HL-60 (cell line): ENCODE data around the gene ZNF850.
A peak's percentile ranks its signal among the peaks of the same experiment; 100 is the strongest.
"Not testable (repeated sequence)": the region's sequence is repeated elsewhere in the genome, so short reads cannot be mapped to it uniquely, and the experiment has no call there.

Experiments used
- DNase-seq, 2 experiments: peaks; one replicate each; pipeline ENCODE4 v3.0.0-alpha.2; 2010 to 2020; ENCODE audit warnings: low read depth in 1 of 2, low spot score in 1 of 2
- H3K27ac ChIP-seq: fragments of 250-450 bp; sonication (Bioruptor Pico); replicated peaks from 2 replicates; pipeline ENCODE4 v1.5.1; 2020; ENCODE audit warnings: mild to moderate bottlenecking, moderate library complexity
- H3K27me3 ChIP-seq: fragments of 250-450 bp; sonication (Bioruptor Pico); 2 replicates; pipeline ENCODE4 v1.5.1; 2021; ENCODE audit warnings: mild to moderate bottlenecking, moderate library complexity; ENCODE audit not compliant: insufficient read depth, poor library complexity, severe bottlenecking
- H3K4me3 ChIP-seq: replicated peaks from 2 replicates; pipeline ENCODE4 v1.5.1; 2011; ENCODE audit warnings: mild to moderate bottlenecking, control low read depth, low read length; ENCODE audit not compliant: insufficient read depth
- GABPA ChIP-seq: IDR thresholded peaks from 2 replicates; pipeline ENCODE4 v1.6.1; 2012; ENCODE audit warnings: low read depth
- POLR2AphosphoS5 ChIP-seq: IDR thresholded peaks from 2 replicates; pipeline ENCODE4 v1.6.1; 2012; ENCODE audit warnings: low read depth
- SPI1 ChIP-seq: IDR thresholded peaks from 2 replicates; pipeline ENCODE4 v1.6.1; 2012; ENCODE audit warnings: low read depth, mild to moderate bottlenecking, borderline replicate concordance
- TF ChIP-seq, protein P1 (sequence below): IDR thresholded peaks from 2 replicates; pipeline ENCODE4 v1.6.1; 2012; ENCODE audit warnings: low read depth; ENCODE audit not compliant: insufficient replicate concordance
- TF ChIP-seq, protein P2 (sequence below): IDR thresholded peaks from one replicate; pipeline ENCODE4 v1.5.1; 2011; ENCODE audit warnings: low read length, control low read depth, inconsistent platforms; ENCODE audit not compliant: insufficient read depth

The ZNF850 gene

DNA sequence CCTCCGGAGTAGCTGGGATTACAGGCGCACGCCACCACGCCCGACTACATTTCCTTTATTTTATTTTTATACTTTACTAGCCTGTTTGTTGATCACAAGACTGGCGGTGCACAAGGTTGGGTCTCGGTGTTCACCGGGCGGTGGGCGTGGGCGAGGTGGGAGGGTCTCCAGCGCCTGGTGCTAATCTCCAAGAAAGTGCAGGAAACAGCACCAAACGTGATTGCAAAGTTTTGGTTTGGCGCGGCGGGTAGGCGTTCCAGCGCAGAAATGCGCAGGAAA is 24.0 kb upstream of the ZNF850 start:
- Histone ChIP-seq H3K27ac (peak overlapping the region; percentile 81), H3K4me3 (peak overlapping the region; percentile 88), H3K27me3 (no peaks in the 10 kb centered on the region)
- no peak for DNase-seq
- TF ChIP-seq GABPA (no peak), POLR2AphosphoS5 (no peak), SPI1 (no peak)
- TF ChIP-seq, protein P1, sequence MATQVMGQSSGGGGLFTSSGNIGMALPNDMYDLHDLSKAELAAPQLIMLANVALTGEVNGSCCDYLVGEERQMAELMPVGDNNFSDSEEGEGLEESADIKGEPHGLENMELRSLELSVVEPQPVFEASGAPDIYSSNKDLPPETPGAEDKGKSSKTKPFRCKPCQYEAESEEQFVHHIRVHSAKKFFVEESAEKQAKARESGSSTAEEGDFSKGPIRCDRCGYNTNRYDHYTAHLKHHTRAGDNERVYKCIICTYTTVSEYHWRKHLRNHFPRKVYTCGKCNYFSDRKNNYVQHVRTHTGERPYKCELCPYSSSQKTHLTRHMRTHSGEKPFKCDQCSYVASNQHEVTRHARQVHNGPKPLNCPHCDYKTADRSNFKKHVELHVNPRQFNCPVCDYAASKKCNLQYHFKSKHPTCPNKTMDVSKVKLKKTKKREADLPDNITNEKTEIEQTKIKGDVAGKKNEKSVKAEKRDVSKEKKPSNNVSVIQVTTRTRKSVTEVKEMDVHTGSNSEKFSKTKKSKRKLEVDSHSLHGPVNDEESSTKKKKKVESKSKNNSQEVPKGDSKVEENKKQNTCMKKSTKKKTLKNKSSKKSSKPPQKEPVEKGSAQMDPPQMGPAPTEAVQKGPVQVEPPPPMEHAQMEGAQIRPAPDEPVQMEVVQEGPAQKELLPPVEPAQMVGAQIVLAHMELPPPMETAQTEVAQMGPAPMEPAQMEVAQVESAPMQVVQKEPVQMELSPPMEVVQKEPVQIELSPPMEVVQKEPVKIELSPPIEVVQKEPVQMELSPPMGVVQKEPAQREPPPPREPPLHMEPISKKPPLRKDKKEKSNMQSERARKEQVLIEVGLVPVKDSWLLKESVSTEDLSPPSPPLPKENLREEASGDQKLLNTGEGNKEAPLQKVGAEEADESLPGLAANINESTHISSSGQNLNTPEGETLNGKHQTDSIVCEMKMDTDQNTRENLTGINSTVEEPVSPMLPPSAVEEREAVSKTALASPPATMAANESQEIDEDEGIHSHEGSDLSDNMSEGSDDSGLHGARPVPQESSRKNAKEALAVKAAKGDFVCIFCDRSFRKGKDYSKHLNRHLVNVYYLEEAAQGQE = no peak
- TF ChIP-seq, protein P2, sequence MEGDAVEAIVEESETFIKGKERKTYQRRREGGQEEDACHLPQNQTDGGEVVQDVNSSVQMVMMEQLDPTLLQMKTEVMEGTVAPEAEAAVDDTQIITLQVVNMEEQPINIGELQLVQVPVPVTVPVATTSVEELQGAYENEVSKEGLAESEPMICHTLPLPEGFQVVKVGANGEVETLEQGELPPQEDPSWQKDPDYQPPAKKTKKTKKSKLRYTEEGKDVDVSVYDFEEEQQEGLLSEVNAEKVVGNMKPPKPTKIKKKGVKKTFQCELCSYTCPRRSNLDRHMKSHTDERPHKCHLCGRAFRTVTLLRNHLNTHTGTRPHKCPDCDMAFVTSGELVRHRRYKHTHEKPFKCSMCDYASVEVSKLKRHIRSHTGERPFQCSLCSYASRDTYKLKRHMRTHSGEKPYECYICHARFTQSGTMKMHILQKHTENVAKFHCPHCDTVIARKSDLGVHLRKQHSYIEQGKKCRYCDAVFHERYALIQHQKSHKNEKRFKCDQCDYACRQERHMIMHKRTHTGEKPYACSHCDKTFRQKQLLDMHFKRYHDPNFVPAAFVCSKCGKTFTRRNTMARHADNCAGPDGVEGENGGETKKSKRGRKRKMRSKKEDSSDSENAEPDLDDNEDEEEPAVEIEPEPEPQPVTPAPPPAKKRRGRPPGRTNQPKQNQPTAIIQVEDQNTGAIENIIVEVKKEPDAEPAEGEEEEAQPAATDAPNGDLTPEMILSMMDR = no peak

DNA sequence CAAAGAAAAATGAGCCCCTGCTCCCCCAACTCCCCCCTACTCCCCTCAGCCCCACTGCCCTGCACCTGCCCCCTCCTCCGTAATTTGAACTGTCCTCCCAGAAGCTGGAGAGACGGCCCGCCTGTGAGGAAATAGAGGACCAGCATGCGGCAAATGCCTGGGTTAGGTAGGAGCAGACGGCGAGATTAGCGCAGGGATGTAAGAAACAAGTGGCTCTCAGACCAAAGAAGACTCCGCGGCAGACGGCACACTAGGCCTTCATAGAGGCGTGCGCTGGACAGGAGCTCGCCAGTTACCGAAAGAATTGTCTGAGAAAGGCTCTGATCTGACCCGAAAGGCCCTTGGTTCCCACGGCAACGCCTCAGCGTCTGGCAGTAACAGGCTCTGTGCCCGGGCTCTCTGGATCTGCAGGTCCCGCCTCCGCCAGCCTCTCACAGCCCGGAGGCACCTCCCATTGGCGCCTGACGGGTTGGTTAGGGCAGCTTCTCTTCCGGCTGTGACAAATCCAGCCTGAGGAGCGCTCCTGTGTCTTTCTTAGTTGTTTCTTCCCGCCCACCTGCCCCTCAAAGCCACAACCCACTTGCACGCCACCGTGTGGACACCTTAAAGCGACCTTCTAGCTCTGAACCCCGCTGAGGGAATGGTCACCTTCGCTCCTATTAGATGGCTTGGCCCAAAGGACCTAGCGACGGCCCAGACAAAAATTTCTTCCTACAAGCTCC is 19.0 kb upstream of the ZNF850 start:
- not testable (repeated sequence) for H3K4me3 ChIP-seq, H3K27ac ChIP-seq, DNase-seq

DNA sequence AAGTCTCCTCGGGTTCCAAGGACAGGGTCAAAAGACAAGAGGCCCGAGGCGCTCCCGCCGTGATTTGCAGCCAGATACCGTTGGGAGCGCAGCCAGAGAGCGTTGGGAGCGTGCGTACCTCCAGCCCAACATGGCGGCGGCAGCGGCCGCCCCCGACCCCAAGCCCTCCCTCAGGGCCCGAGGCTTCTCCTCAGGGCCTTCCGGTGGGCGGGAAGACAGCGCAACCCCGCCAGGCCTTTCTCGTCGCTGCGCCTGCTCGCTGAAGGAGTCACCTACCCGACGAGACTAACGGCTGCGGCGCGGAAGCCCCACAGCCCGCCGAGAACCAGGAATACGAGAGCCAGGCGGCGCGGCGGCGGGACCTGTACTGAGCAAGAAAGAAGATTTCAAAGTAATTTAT is 3.2 kb upstream of the ZNF850 start:
- TF ChIP-seq GABPA = no peak
- TF ChIP-seq, protein P2 = no peak
- no peak for TF ChIP-seq SPI1
- no peak for TF ChIP-seq POLR2AphosphoS5
- TF ChIP-seq, protein P1 = no peak
- Histone ChIP-seq H3K4me3 (no peak overlapping the region), H3K27me3 (no peaks in the 10 kb centered on the region), H3K27ac (no peak overlapping the region)
- no peak for DNase-seq

More for the DNA sequence above, 19.0 kb upstream of the ZNF850 start:
- not testable (repeated sequence) for H3K27me3 ChIP-seq

DNA sequence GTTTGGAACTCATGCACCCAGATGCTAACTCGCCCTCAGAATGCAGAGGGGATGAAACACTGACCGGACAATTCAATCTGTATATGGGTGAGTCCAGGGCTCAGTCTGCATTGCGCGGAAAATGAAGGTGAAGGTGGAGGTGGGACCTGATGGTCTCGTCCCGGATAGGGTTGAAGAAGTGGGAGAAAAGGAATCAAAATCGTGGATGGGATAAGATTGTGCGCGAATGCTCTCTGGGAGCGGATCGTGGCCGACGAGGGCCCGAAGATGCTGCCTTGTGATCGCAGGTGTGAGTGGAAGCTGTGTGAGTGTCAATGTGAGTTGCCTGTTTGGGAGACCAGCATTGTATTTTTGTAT is 594 bp upstream of the ZNF850 start:
- no peak for TF ChIP-seq POLR2AphosphoS5
- TF ChIP-seq, protein P2 = no peak
- TF ChIP-seq SPI1 = no peak
- TF ChIP-seq GABPA = no peak
- TF ChIP-seq, protein P1 = no peak
- no peak for DNase-seq
- peak overlapping the region; percentile 96 for H3K4me3 ChIP-seq
- no peaks in the 10 kb centered on the region for H3K27me3 ChIP-seq
- peak overlapping the region; percentile 97 for H3K27ac ChIP-seq
